ENCODE measurements around the gene METRNL.

Gene METRNL

GRCh38 chr17:83094291-83094690 is 14.9 kb downstream of the METRNL start:
- no peak for DNase-seq

GRCh38 chr17:83095016-83095415 is 15.6 kb downstream of the METRNL start:
- no peak for DNase-seq

- no peak for DNase-seq
These were observed 17.2 kb downstream of the METRNL start for GRCh38 chr17:83096401-83097224.

- no peak for DNase-seq
These were observed 18.4 kb downstream of the METRNL start for GRCh38 chr17:83097831-83098230.

- no peak for DNase-seq
These were observed 19.1 kb downstream of the METRNL start for GRCh38 chr17:83098241-83099085.

GRCh38 chr17:83099086-83099555 is 19.7 kb downstream of the METRNL start:
- no peak for DNase-seq

- no peak for DNase-seq
These were observed 20.3 kb downstream of the METRNL start for GRCh38 chr17:83099570-83100181.

GRCh38 chr17:83100220-83100852 is 20.9 kb downstream of the METRNL start:
- no peak for DNase-seq

GRCh38 chr17:83100853-83101391 is 21.5 kb downstream of the METRNL start:
- no peak for DNase-seq

GRCh38 chr17:83101805-83102480 is 22.5 kb downstream of the METRNL start:
- no peak for DNase-seq

GRCh38 chr17:83103200-83103942 is 24.0 kb downstream of the METRNL start:
- DNase-seq: peak; percentile 21

- DNase-seq: no peak
These were observed 24.5 kb downstream of the METRNL start for GRCh38 chr17:83103943-83104311.

- DNase-seq: no peak
These were observed 25.4 kb downstream of the METRNL start for GRCh38 chr17:83104577-83105505.

GRCh38 chr17:83105512-83105911 is 26.1 kb downstream of the METRNL start:
- no peak for DNase-seq

GRCh38 chr17:83106056-83106588 is 26.7 kb downstream of the METRNL start:
- no peak for DNase-seq

- DNase-seq: no peak
These were observed 27.7 kb downstream of the METRNL start for GRCh38 chr17:83106913-83107655.

GRCh38 chr17:83107656-83108048 is 28.2 kb downstream of the METRNL start:
- DNase-seq: no peak

GRCh38 chr17:83108709-83109108 is 29.3 kb downstream of the METRNL start:
- DNase-seq: no peak

- no peak for DNase-seq
These were observed 30.0 kb downstream of the METRNL start for GRCh38 chr17:83109386-83109785.
